Cardiac fibroblast (primary cell): ENCODE data around the gene APBA1.

ENCODE experiments used
- DNase-seq, 2 donors: peaks; one replicate each; pipeline versions ENCODE4 v3.0.0 to v3.0.0-alpha.2; 2010; ENCODE audit warnings: low read depth in 2 of 2
- H3K4me3 ChIP-seq, 2 donors: replicated peaks in 1 of 2; 1 replicate in 1 of 2; 2 replicates in 1 of 2; pipeline ENCODE4 v1.5.1; 2011; ENCODE audit warnings: low read depth in 2 of 2, low read length in 2 of 2, mild to moderate bottlenecking in 2 of 2, moderate library complexity in 1 of 2
- CTCF ChIP-seq: IDR thresholded peaks from one replicate; pipeline ENCODE4 v1.5.1; 2011; ENCODE audit warnings: low read depth, mild to moderate bottlenecking, low read length, inconsistent platforms

Gene APBA1

GRCh38 chr9:69385581-69386033 is 286.6 kb downstream of the APBA1 start:
- DNase-seq: no peak
- H3K4me3 ChIP-seq: no peak overlapping the region
- TF ChIP-seq CTCF: no peak

GRCh38 chr9:69382135-69382534 is 290.0 kb downstream of the APBA1 start:
- no peak for DNase-seq
- no peak for TF ChIP-seq CTCF
- H3K4me3 ChIP-seq: no peak overlapping the region

GRCh38 chr9:69380811-69381210 is 291.4 kb downstream of the APBA1 start:
- H3K4me3 ChIP-seq: no peak overlapping the region
- peak in 1 of 2 donors; percentile 43 for DNase-seq
- no peak for TF ChIP-seq CTCF

GRCh38 chr9:69380301-69380700 is 291.9 kb downstream of the APBA1 start:
- H3K4me3 ChIP-seq: no peak overlapping the region
- no peak for TF ChIP-seq CTCF
- no peak for DNase-seq

- DNase-seq: peak; percentile 55 to 69
- TF ChIP-seq CTCF: no peak
- no peak overlapping the region for H3K4me3 ChIP-seq
Observed at GRCh38 chr9:69379270-69379982, 292.7 kb downstream of the APBA1 start.

GRCh38 chr9:69377981-69378380 is 294.2 kb downstream of the APBA1 start:
- H3K4me3 ChIP-seq: no peak overlapping the region
- no peak for DNase-seq
- no peak for TF ChIP-seq CTCF
